ENCODE results near the gene EIF4B. TPM values are rescaled to one million over a fixed set of nuclear protein-coding genes. Genes with fewer than 3 reads are reported as not detected.

Gene EIF4B
- total RNA-seq, 5 donors from 2014 or later (not counting 1 experiment from before 2014, with no cell fraction given) = 710 to 755 (median 729) TPM

- no peak for ATAC-seq (replicated peaks in 1 of 4)
- Mint-ChIP-seq H3K4me1 (no peaks in the 10 kb centered on the region), H3K36me3 (no peaks in the 10 kb centered on the region), H3K27me3 (no peaks in the 10 kb centered on the region), H3K4me3 (no peak overlapping the region), H3K27ac (no peak overlapping the region), H3K9me3 (no peaks in the 10 kb centered on the region)
- WGBS (ENCODE audit: insufficient coverage) = 88% methylated on average over 1 of the region's 7 CpGs
- no peak for DNase-seq
- POLR2A ChIA-PET = interaction anchor here in 1 of 2 donors (0.6 kb wide), 1 partner anchor 411 kb away, joined by 4 read pairs; no protein-coding TSS in a partner anchor
- Histone ChIP-seq H3K4me1 (ENCODE audit: control insufficient read depth in 1 of 2, extremely low read depth in 1 of 2, insufficient read depth in 2 of 2, low read length in 2 of 2) (no peaks in the 10 kb centered on the region), H3K4me3 (ENCODE audit: control insufficient read depth in 1 of 2, extremely low read depth in 1 of 2, low read length in 1 of 2) (no peak overlapping the region), H3K36me3 (ENCODE audit: control insufficient read depth in 2 of 2, extremely low read depth in 1 of 2, insufficient read depth in 1 of 2, low read length in 1 of 2) (no peaks in the 10 kb centered on the region), H3K27ac (ENCODE audit: low read length) (no peak overlapping the region), H3K9me3 (no peaks in the 10 kb centered on the region), H3K27me3 (replicated peaks in 1 of 2; ENCODE audit: control insufficient read depth in 2 of 2, extremely low read depth in 1 of 2, insufficient read depth in 2 of 2, low read length in 1 of 2) (no peaks in the 10 kb centered on the region)
- CTCF ChIA-PET = interaction anchor here (0.6 to 1.1 kb wide), 4 partner anchors 15 to 282 kb away, joined by 3 to 5 read pairs (median 3); no protein-coding TSS in a partner anchor
Measured at GRCh38 chr12:52992699-52993557, 13.3 kb upstream of the EIF4B start.

GRCh38 chr12:52993558-52993869 lies 12.7 kb upstream of the EIF4B start:
- H3K4me3 Mint-ChIP-seq = no peak overlapping the region
- CTCF ChIA-PET = no interaction called here
- Histone ChIP-seq H3K4me3 (ENCODE audit: control insufficient read depth in 1 of 2, extremely low read depth in 1 of 2, low read length in 1 of 2) (no peak overlapping the region), H3K4me1 (ENCODE audit: control insufficient read depth in 1 of 2, extremely low read depth in 1 of 2, insufficient read depth in 2 of 2, low read length in 2 of 2) (no peaks in the 10 kb centered on the region), H3K27me3 (replicated peaks in 1 of 2; ENCODE audit: control insufficient read depth in 2 of 2, extremely low read depth in 1 of 2, insufficient read depth in 2 of 2, low read length in 1 of 2) (no peaks in the 10 kb centered on the region), H3K27ac (ENCODE audit: low read length) (no peak overlapping the region), H3K9me3 (no peaks in the 10 kb centered on the region), H3K36me3 (ENCODE audit: control insufficient read depth in 2 of 2, extremely low read depth in 1 of 2, insufficient read depth in 1 of 2, low read length in 1 of 2) (no peaks in the 10 kb centered on the region)
- POLR2A ChIA-PET = no interaction called here
- no peaks in the 10 kb centered on the region for H3K27me3 Mint-ChIP-seq
- no peak for DNase-seq
- H3K27ac Mint-ChIP-seq = no peak overlapping the region
- H3K9me3 Mint-ChIP-seq = no peaks in the 10 kb centered on the region
- no peaks in the 10 kb centered on the region for H3K4me1 Mint-ChIP-seq
- no peak for ATAC-seq (replicated peaks in 1 of 4)
- no peaks in the 10 kb centered on the region for H3K36me3 Mint-ChIP-seq

GRCh38 chr12:53004178-53004577 lies 2.1 kb upstream of the EIF4B start:
- Mint-ChIP-seq H3K4me3 (no peak overlapping the region), H3K9me3 (no peaks in the 10 kb centered on the region), H3K4me1 (peaks cover 29 to 37% (median 30%) of the 10 kb centered on the region in 3 donors), H3K36me3 (peaks cover 2% of the 10 kb centered on the region), H3K27me3 (peaks cover 0 to 11% of the 10 kb centered on the region in 2 donors), H3K27ac (no peak overlapping the region)
- Histone ChIP-seq H3K4me1 (ENCODE audit: control insufficient read depth in 1 of 2, extremely low read depth in 1 of 2, insufficient read depth in 2 of 2, low read length in 2 of 2) (peaks cover 20 to 32% of the 10 kb centered on the region in 2 experiments), H3K4me3 (ENCODE audit: control insufficient read depth in 1 of 2, extremely low read depth in 1 of 2, low read length in 1 of 2) (no peak overlapping the region), H3K9me3 (no peaks in the 10 kb centered on the region), H3K27ac (ENCODE audit: low read length) (no peak overlapping the region), H3K27me3 (replicated peaks in 1 of 2; ENCODE audit: control insufficient read depth in 2 of 2, extremely low read depth in 1 of 2, insufficient read depth in 2 of 2, low read length in 1 of 2) (peaks cover 3 to 10% of the 10 kb centered on the region in 2 experiments), H3K36me3 (ENCODE audit: control insufficient read depth in 2 of 2, extremely low read depth in 1 of 2, insufficient read depth in 1 of 2, low read length in 1 of 2) (peaks cover 0 to 3% of the 10 kb centered on the region in 2 donors)
- WGBS (ENCODE audit: insufficient coverage) = 100% methylated on average over 3 of the region's 5 CpGs
- ChIA-PET POLR2A (no interaction called here), CTCF (no interaction called here)
- ATAC-seq (replicated peaks in 1 of 4) (no peak), DNase-seq (no peak)

DNA sequence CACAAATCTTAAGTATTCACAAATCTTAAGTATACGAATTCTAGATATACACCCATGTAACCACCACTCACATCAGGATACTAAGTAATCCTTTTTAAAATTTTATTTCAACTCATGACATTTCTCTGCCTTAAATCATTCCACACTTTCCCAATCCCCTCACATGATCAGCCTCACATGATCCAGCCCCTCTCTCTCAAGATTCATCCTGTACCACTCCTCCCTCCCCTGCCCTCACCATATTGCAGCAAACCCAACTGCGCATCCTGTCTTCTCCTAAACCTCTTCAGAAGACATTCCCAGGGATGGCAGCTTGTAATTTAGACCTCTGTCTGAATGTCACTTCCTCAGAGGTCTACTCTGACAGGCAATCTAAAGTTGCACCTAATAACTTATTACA lies 1.7 kb upstream of the EIF4B start:
- Mint-ChIP-seq H3K4me1 (peaks cover 33 to 41% (median 33%) of the 10 kb centered on the region in 3 donors), H3K36me3 (peaks cover 2% of the 10 kb centered on the region), H3K27ac (no peak overlapping the region), H3K27me3 (peaks cover 0 to 11% of the 10 kb centered on the region in 2 donors), H3K9me3 (no peaks in the 10 kb centered on the region), H3K4me3 (peak overlapping the region in 1 of 3 donors; percentile 10)
- peaks cover 0 to 5% of the 10 kb centered on the region in 2 donors for H3K36me3 ChIP-seq (ENCODE audit: control insufficient read depth in 2 of 2, extremely low read depth in 1 of 2, insufficient read depth in 1 of 2, low read length in 1 of 2)
- ATAC-seq (replicated peaks in 1 of 4) = no peak
- H3K27ac ChIP-seq (ENCODE audit: low read length) = no peak overlapping the region
- no peaks in the 10 kb centered on the region for H3K9me3 ChIP-seq
- peaks cover 2 to 10% of the 10 kb centered on the region in 2 experiments for H3K27me3 ChIP-seq (replicated peaks in 1 of 2; ENCODE audit: control insufficient read depth in 2 of 2, extremely low read depth in 1 of 2, insufficient read depth in 2 of 2, low read length in 1 of 2)
- 100% methylated on average over 1 of the region's 2 CpGs for WGBS (ENCODE audit: insufficient coverage)
- DNase-seq = no peak
- ChIA-PET CTCF (no interaction called here), POLR2A (no interaction called here)
- no peak overlapping the region for H3K4me3 ChIP-seq (ENCODE audit: control insufficient read depth in 1 of 2, extremely low read depth in 1 of 2, low read length in 1 of 2)
- H3K4me1 ChIP-seq (ENCODE audit: control insufficient read depth in 1 of 2, extremely low read depth in 1 of 2, insufficient read depth in 2 of 2, low read length in 2 of 2) = peaks cover 24 to 35% of the 10 kb centered on the region in 2 experiments

- ChIA-PET POLR2A (interaction anchor here in 1 of 2 donors (0.5 to 0.8 kb wide), 4 partner anchors 41 to 1492 kb away, joined by 3 to 15 read pairs (median 4); partner anchors contain the start of genes NCKAP1L and SPRYD3), CTCF (interaction anchor here (0.5 to 1.2 kb wide), 10 partner anchors 49 to 1735 kb away, joined by 3 to 11 read pairs (median 3); partner anchors contain the start of genes ATG101 (in 1 of the 2), COPZ1 (in 1 of the 2), SMAGP (in 1 of the 2) and SP1 (in 1 of the 2))
Measured at GRCh38 chr12:53005215-53005985, 856 bp upstream of the EIF4B start.

DNA sequence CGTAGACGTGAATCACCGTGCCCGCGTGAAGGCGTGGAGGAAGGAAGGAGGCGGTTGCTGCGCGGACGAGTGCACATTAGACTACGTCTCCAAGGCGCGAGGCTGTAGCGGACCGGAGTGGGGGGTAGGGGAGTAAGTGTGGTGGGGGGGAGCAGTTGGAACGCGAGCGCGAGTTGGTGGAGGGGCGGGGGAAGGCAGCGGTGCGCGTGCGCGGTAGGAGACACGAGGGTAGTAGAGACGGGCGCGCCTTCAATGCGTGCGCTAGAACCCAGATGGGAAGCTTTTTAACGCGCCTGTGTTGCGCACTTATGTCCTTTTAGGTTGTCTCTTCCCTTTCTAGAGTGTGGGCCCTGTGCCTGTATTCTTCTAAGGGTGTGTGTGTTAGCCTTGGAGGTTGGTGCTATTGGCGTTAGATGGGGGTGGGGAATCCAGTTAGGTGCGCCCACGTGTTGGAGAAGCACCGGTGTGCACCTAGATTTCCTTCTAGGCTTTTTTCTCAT lies 604 bp downstream of the EIF4B start:
- H3K27me3 ChIP-seq (replicated peaks in 1 of 2; ENCODE audit: control insufficient read depth in 2 of 2, extremely low read depth in 1 of 2, insufficient read depth in 2 of 2, low read length in 1 of 2) = no peaks in the 10 kb centered on the region
- ChIA-PET POLR2A (interaction anchor here in 1 of 2 donors (0.6 kb wide), 2 partner anchors 195 to 487 kb away, joined by 4 to 5 read pairs; no protein-coding TSS in a partner anchor), CTCF (interaction anchor here in 1 of 2 donors (0.6 to 1.2 kb wide), 6 partner anchors 73 to 1617 kb away, joined by 3 to 6 read pairs (median 4); partner anchors contain the start of genes AAAS, SOAT2, SPRYD3 and TARBP2)
- Mint-ChIP-seq H3K4me3 (peak overlapping the region; percentile 98 to 100 (median 99)), H3K27ac (peak overlapping the region; percentile 97 to 98), H3K36me3 (peaks cover 4% of the 10 kb centered on the region), H3K27me3 (no peaks in the 10 kb centered on the region), H3K9me3 (no peaks in the 10 kb centered on the region), H3K4me1 (peaks cover 54 to 63% (median 56%) of the 10 kb centered on the region in 3 donors)
- ATAC-seq (replicated peaks in 1 of 4) (peak; percentile 21 to 31 (median 30)), DNase-seq (peak; percentile 31 to 84 (median 69))
- peaks cover 30 to 44% of the 10 kb centered on the region in 2 experiments for H3K4me1 ChIP-seq (ENCODE audit: control insufficient read depth in 1 of 2, extremely low read depth in 1 of 2, insufficient read depth in 2 of 2, low read length in 2 of 2)
- no peaks in the 10 kb centered on the region for H3K9me3 ChIP-seq
- H3K36me3 ChIP-seq (ENCODE audit: control insufficient read depth in 2 of 2, extremely low read depth in 1 of 2, insufficient read depth in 1 of 2, low read length in 1 of 2) = peaks cover 5 to 8% of the 10 kb centered on the region in 2 donors
- H3K4me3 ChIP-seq (ENCODE audit: control insufficient read depth in 1 of 2, extremely low read depth in 1 of 2, low read length in 1 of 2) = peak overlapping the region; percentile 95 to 100
- WGBS (ENCODE audit: insufficient coverage) = 0% methylated on average over 31 of the region's 38 CpGs
- peak overlapping the region; percentile 91 for H3K27ac ChIP-seq (ENCODE audit: low read length)

More at GRCh38 chr12:53005215-53005985, 856 bp upstream of the EIF4B start:
- peaks cover 0 to 6% of the 10 kb centered on the region in 2 donors for H3K27me3 Mint-ChIP-seq
- H3K27me3 ChIP-seq (replicated peaks in 1 of 2; ENCODE audit: control insufficient read depth in 2 of 2, extremely low read depth in 1 of 2, insufficient read depth in 2 of 2, low read length in 1 of 2) = peaks cover 0 to 7% of the 10 kb centered on the region in 2 experiments
- H3K4me3 ChIP-seq (ENCODE audit: control insufficient read depth in 1 of 2, extremely low read depth in 1 of 2, low read length in 1 of 2) = peak overlapping the region; percentile 63 to 100
- H3K36me3 Mint-ChIP-seq = peaks cover 2% of the 10 kb centered on the region
- H3K4me1 ChIP-seq (ENCODE audit: control insufficient read depth in 1 of 2, extremely low read depth in 1 of 2, insufficient read depth in 2 of 2, low read length in 2 of 2) = peaks cover 30 to 35% of the 10 kb centered on the region in 2 experiments
- no peaks in the 10 kb centered on the region for H3K9me3 ChIP-seq
- WGBS (ENCODE audit: insufficient coverage) = 27% methylated on average over 11 of the region's 28 CpGs
- DNase-seq (peak in 3 of 35 experiments; percentile 7 to 14 (median 14)), ATAC-seq (replicated peaks in 1 of 4) (no peak)
- peaks cover 41 to 49% (median 41%) of the 10 kb centered on the region in 3 donors for H3K4me1 Mint-ChIP-seq
- peak overlapping the region; percentile 98 to 100 (median 99) for H3K4me3 Mint-ChIP-seq
- H3K27ac Mint-ChIP-seq = peak overlapping the region; percentile 97 to 98
- no peaks in the 10 kb centered on the region for H3K9me3 Mint-ChIP-seq
- peak overlapping the region; percentile 91 for H3K27ac ChIP-seq (ENCODE audit: low read length)
- H3K36me3 ChIP-seq (ENCODE audit: control insufficient read depth in 2 of 2, extremely low read depth in 1 of 2, insufficient read depth in 1 of 2, low read length in 1 of 2) = peaks cover 5% of the 10 kb centered on the region in 2 donors

Data from T-cell (primary cell).